OCI-LY7 (cell line): ENCODE data around the gene EHD4. TPM values are rescaled to one million over a fixed set of nuclear protein-coding genes. Genes with fewer than 3 reads are reported as not detected.

Experiments
- BruUV-seq: library from RNA; stranded (reverse); fragments of 400-500 nt; replicated peaks from 2 replicates; lab custom pipeline; 2021; lab: Mats Ljungman, UMichigan
- CTCF ChIA-PET: fragments of 300-600 bp; sonication (Branson Sonifier 250); formaldehyde crosslinking; loops from one replicate; lab custom pipeline; 2022; ENCODE audit warnings: antibody characterized with exemption; ENCODE audit not compliant: unreplicated experiment; lab: Charles Lee
- POLR2A ChIA-PET: fragments of 300-600 bp; sonication (Branson Sonifier 250); formaldehyde crosslinking; loops from one replicate; lab custom pipeline; 2022; ENCODE audit warnings: antibody characterized with exemption; lab: Charles Lee
- DNase-seq: peaks from one replicate; pipeline ENCODE4 v3.0.0-alpha.2; 2015; ENCODE audit warnings: low spot score
- H2AFZ ChIP-seq: fragments of 200-600 bp; sonication (generic), shearing (Covaris generic); 2 replicates; pipeline ENCODE4 v1.6.1; 2014; ENCODE audit warnings: mild to moderate bottlenecking, antibody characterized with exemption, low read length, moderate library complexity
- H3K27ac ChIP-seq: fragments of 200-600 bp; sonication (generic); 2 replicates; pipeline ENCODE4 v1.5.1; 2014; ENCODE audit warnings: mixed run types, low read depth, mild to moderate bottlenecking, moderate library complexity, low read length, inconsistent platforms; ENCODE audit not compliant: poor library complexity, severe bottlenecking
- H3K36me3 ChIP-seq: fragments of 200-600 bp; sonication (generic); 2 replicates; pipeline ENCODE4 v1.6.1; 2014; ENCODE audit warnings: mild to moderate bottlenecking, antibody characterized with exemption, low read length, moderate library complexity, mixed read lengths; ENCODE audit not compliant: insufficient read depth
- H3K4me1 ChIP-seq: fragments of 200-600 bp; sonication (generic); 2 replicates; pipeline ENCODE4 v1.5.1; 2014; ENCODE audit warnings: mild to moderate bottlenecking, low read length; ENCODE audit not compliant: insufficient read depth, poor library complexity, severe bottlenecking
- H3K4me2 ChIP-seq: fragments of 200-600 bp; sonication (generic); 2 replicates; pipeline ENCODE4 v1.6.1; 2014; ENCODE audit warnings: mild to moderate bottlenecking, low read length
- H3K4me3 ChIP-seq: fragments of 200-600 bp; sonication (generic); 2 replicates; pipeline ENCODE4 v1.5.1; 2014; ENCODE audit warnings: mild to moderate bottlenecking, low read depth, low read length; ENCODE audit not compliant: poor library complexity, severe bottlenecking
- H3K79me2 ChIP-seq: fragments of 200-600 bp; sonication (generic); 2 replicates; pipeline ENCODE4 v1.6.1; 2016; ENCODE audit warnings: low read depth, mild to moderate bottlenecking, low read length, moderate library complexity, mixed read lengths; ENCODE audit not compliant: insufficient read depth
- H3K9me2 ChIP-seq: fragments of 200-600 bp; sonication (generic); 2 replicates; pipeline ENCODE4 v1.6.1; 2016; ENCODE audit warnings: mild to moderate bottlenecking, low read length, mixed read lengths; ENCODE audit not compliant: insufficient read depth
- H3K9me3 ChIP-seq: fragments of 200-600 bp; sonication (generic); 2 replicates; pipeline ENCODE4 v1.6.1; 2014; ENCODE audit warnings: mild to moderate bottlenecking, mixed run types, low read length, mixed read lengths
- H4K20me1 ChIP-seq: fragments of 200-600 bp; sonication (generic); 2 replicates; pipeline ENCODE4 v1.6.1; 2014; ENCODE audit warnings: mild to moderate bottlenecking, antibody characterized with exemption, low read length, moderate library complexity, mixed read lengths; ENCODE audit not compliant: insufficient read depth
- CTCF ChIP-seq: fragments of 200-600 bp; sonication (generic); conservative IDR thresholded peaks from 2 replicates; pipeline ENCODE4 v1.5.1; 2014; ENCODE audit warnings: mild to moderate bottlenecking, antibody characterized with exemption, low read length, moderate library complexity, mixed read lengths
- EZH2phosphoT487 ChIP-seq: fragments of 200-600 bp; sonication (generic); IDR thresholded peaks from 2 replicates; pipeline ENCODE4 v1.6.1; 2018; ENCODE audit warnings: low read depth, borderline replicate concordance, mild to moderate bottlenecking, mixed run types, antibody characterized with exemption, low read length, moderate library complexity, mixed read lengths
- intact Hi-C: fragments of 100-400 bp; cut with micrococcal nuclease; formaldehyde crosslinking; loops from one replicate; pipeline ENCODE4 v1.10.0; 2022; ENCODE audit not compliant: unreplicated experiment
- total RNA-seq, 2 experiments: library from RNA; depleted of rRNA in 1 of 2; stranded (reverse); fragments of >200 nt in 1 of 2; shearing (Covaris generic) in 1 of 2; gene quantifications; 2 replicates each; pipeline ENCODE4 v1.2.3, GENCODE V29; 2014 to 2022

EHD4 gene
- total RNA-seq, 2 experiments from 2014 or later: 13.5 to 19.4 TPM

GRCh38 chr15:41919201-41919820 is 53.0 kb downstream of the EHD4 start:
- Histone ChIP-seq H4K20me1 (no peaks in the 10 kb centered on the region), H3K4me1 (no peaks in the 10 kb centered on the region), H3K9me2 (no peaks in the 10 kb centered on the region), H3K9me3 (no peaks in the 10 kb centered on the region), H3K27ac (no peak overlapping the region), H3K36me3 (peaks cover 22% of the 10 kb centered on the region; the same call in 1 of the 2 replicates), H2AFZ (no peak overlapping the region), H3K4me2 (no peak overlapping the region), H3K4me3 (no peak overlapping the region), H3K79me2 (no peaks in the 10 kb centered on the region)
- no peak for DNase-seq
- TF ChIP-seq CTCF (no peak), EZH2phosphoT487 (no peak)
- CTCF ChIA-PET: no interaction called here
- POLR2A ChIA-PET: no interaction called here
- no TSS peak for BruUV-seq
- intact Hi-C loops: no loop called here

- CTCF ChIA-PET: no interaction called here
- intact Hi-C loops: no loop called here
- Histone ChIP-seq H4K20me1 (no peaks in the 10 kb centered on the region), H3K9me2 (no peaks in the 10 kb centered on the region), H2AFZ (no peak overlapping the region), H3K4me1 (no peaks in the 10 kb centered on the region), H3K4me3 (no peak overlapping the region), H3K79me2 (no peaks in the 10 kb centered on the region), H3K9me3 (no peaks in the 10 kb centered on the region), H3K36me3 (peaks cover 19% of the 10 kb centered on the region; the same call in 1 of the 2 replicates), H3K27ac (no peak overlapping the region), H3K4me2 (no peak overlapping the region)
- TF ChIP-seq CTCF (no peak), EZH2phosphoT487 (no peak)
- DNase-seq: no peak
- BruUV-seq: no TSS peak
- POLR2A ChIA-PET: no interaction called here
These were observed 53.7 kb downstream of the EHD4 start for GRCh38 chr15:41918506-41919126.
